CD14-positive monocyte (primary cell): ENCODE results near the gene SIDT1. TPM values are rescaled to one million over a fixed set of nuclear protein-coding genes. Genes with fewer than 3 reads are reported as not detected.

Experiments
- DNase-seq, 3 donors: peaks; one replicate each; pipeline ENCODE4 v3.0.0-alpha.2; 2011 to 2022
- H2AFZ ChIP-seq: 2 replicates; pipeline ENCODE4 v1.6.0; 2012; ENCODE audit warnings: mild to moderate bottlenecking, low read depth, low read length, inconsistent platforms; ENCODE audit not compliant: insufficient read depth, poor library complexity, severe bottlenecking
- H3K27ac ChIP-seq, 2 donors: 1 replicate in 1 of 2; 2 replicates in 1 of 2; pipeline ENCODE4 v1.5.1; 2012 to 2013; ENCODE audit warnings: low read length in 2 of 2, control low read depth in 1 of 2, inconsistent platforms in 1 of 2, low read depth in 1 of 2, mild to moderate bottlenecking in 1 of 2
- H3K27me3 ChIP-seq, 2 donors: one replicate each; pipeline versions ENCODE4 v1.6.0 to v1.6.1; 2011 to 2013; ENCODE audit warnings: low read length in 2 of 2; ENCODE audit not compliant: control insufficient read depth in 2 of 2, insufficient read depth in 2 of 2
- H3K36me3 ChIP-seq, 2 donors: replicated peaks in 1 of 2; 1 replicate in 1 of 2; 2 replicates in 1 of 2; pipeline versions ENCODE4 v1.5.1 to v1.6.1; 2012 to 2013; ENCODE audit warnings: low read length in 2 of 2, control low read depth in 1 of 2, inconsistent platforms in 1 of 2, mild to moderate bottlenecking in 1 of 2; ENCODE audit not compliant: insufficient read depth in 2 of 2, control insufficient read depth in 1 of 2
- H3K4me1 ChIP-seq, 2 donors: 1 replicate in 1 of 2; 2 replicates in 1 of 2; pipeline versions ENCODE4 v1.5.1 to v1.6.1; 2012 to 2013; ENCODE audit warnings: low read length in 2 of 2, control low read depth in 1 of 2, inconsistent platforms in 1 of 2, mild to moderate bottlenecking in 1 of 2, moderate library complexity in 1 of 2; ENCODE audit not compliant: insufficient read depth in 2 of 2, control insufficient read depth in 1 of 2
- H3K4me2 ChIP-seq: replicated peaks from 2 replicates; pipeline ENCODE3; 2012; ENCODE audit warnings: low read length, moderate library complexity, mild to moderate bottlenecking; ENCODE audit not compliant: poor library complexity, severe bottlenecking; ENCODE audit errors: extremely low read depth
- H3K4me3 ChIP-seq, 3 experiments: fragments of 200-600 bp in 1 of 3; sonication (generic) in 1 of 3; replicated peaks in 1 of 3; 1 replicate in 2 of 3; 2 replicates in 1 of 3; pipeline ENCODE4 v1.5.1; 2011 to 2013; ENCODE audit warnings: low read length in 3 of 3, mild to moderate bottlenecking in 3 of 3, control low read depth in 2 of 3, low read depth in 2 of 3, inconsistent platforms in 1 of 3, moderate library complexity in 1 of 3
- H3K79me2 ChIP-seq: 2 replicates; pipeline ENCODE4 v1.6.0; 2012; ENCODE audit warnings: mild to moderate bottlenecking, control low read depth, inconsistent platforms, low read length, moderate library complexity; ENCODE audit not compliant: insufficient read depth
- H3K9ac ChIP-seq: 2 replicates; pipeline ENCODE4 v1.6.0; 2017; ENCODE audit warnings: low read length, mild to moderate bottlenecking; ENCODE audit not compliant: insufficient read depth, poor library complexity, severe bottlenecking
- H3K9me3 ChIP-seq, 2 donors: replicated peaks in 1 of 2; 1 replicate in 1 of 2; 2 replicates in 1 of 2; pipeline versions ENCODE4 v1.5.1 to v1.6.1; 2012 to 2013; ENCODE audit warnings: low read length in 2 of 2, control low read depth in 1 of 2; ENCODE audit not compliant: control insufficient read depth in 1 of 2, insufficient read depth in 1 of 2
- H4K20me1 ChIP-seq: 2 replicates; pipeline ENCODE4 v1.6.0; 2012; ENCODE audit warnings: mild to moderate bottlenecking, low read length, control low read depth, moderate library complexity; ENCODE audit not compliant: insufficient read depth
- H3K27ac Mint-ChIP-seq, 7 donors: one replicate each; pipeline ENCODE4 v1.8.0; 2020; ENCODE audit warnings: mild to moderate bottlenecking in 7 of 7, mixed read lengths in 7 of 7, moderate library complexity in 6 of 7, inconsistent platforms in 2 of 7
- H3K27me3 Mint-ChIP-seq, 3 donors: one replicate each; pipeline ENCODE4 v1.8.0; 2021 to 2022; ENCODE audit warnings: low read depth in 3 of 3, mild to moderate bottlenecking in 3 of 3, mixed read lengths in 3 of 3, moderate library complexity in 3 of 3, inconsistent platforms in 1 of 3
- H3K36me3 Mint-ChIP-seq, 2 donors: one replicate each; pipeline ENCODE4 v1.8.0; 2020; ENCODE audit warnings: mixed read lengths in 2 of 2, inconsistent platforms in 1 of 2, mild to moderate bottlenecking in 1 of 2
- H3K4me1 Mint-ChIP-seq: one replicate; pipeline ENCODE4 v1.8.0; 2020; ENCODE audit warnings: mild to moderate bottlenecking, mixed read lengths
- H3K4me3 Mint-ChIP-seq, 2 donors: one replicate each; pipeline ENCODE4 v1.8.0; 2020; ENCODE audit warnings: mild to moderate bottlenecking in 2 of 2, mixed read lengths in 2 of 2, moderate library complexity in 1 of 2
- H3K9me3 Mint-ChIP-seq, 7 donors: one replicate each; pipeline ENCODE4 v1.8.0; 2020 to 2022; ENCODE audit warnings: mixed read lengths in 7 of 7, mild to moderate bottlenecking in 6 of 7, moderate library complexity in 6 of 7, inconsistent platforms in 2 of 7
- WGBS: methylation state at CpG from one replicate; pipeline ENCODE4 v1.1.5; 2013; ENCODE audit warnings: missing lambda C conversion rate; ENCODE audit not compliant: insufficient coverage; 5-methylcytosine and 5-hydroxymethylcytosine counted together
- intact Hi-C, 2 donors: fragments of 100-400 bp; cut with micrococcal nuclease; formaldehyde crosslinking; loops; one replicate each; pipeline versions ENCODE4 v1.15.0 to v1.15.1; 2023
- polyA plus RNA-seq, 3 donors: library from polyadenylated mRNA; depleted of rRNA in 1 of 3; unstranded in 2 of 3; stranded (reverse) in 1 of 3; fragments of 300-500 nt in 2 of 3; fragments of >200 nt in 1 of 3; fragmentation: Illumina TruSeq in 2 of 3; gene quantifications; 1 replicate in 2 of 3; 2 replicates in 1 of 3; pipeline ENCODE4 v1.2.3, GENCODE V29; 2012 to 2021
- TF ChIP-seq, protein P1 (sequence below): fragments of 200-600 bp; IDR thresholded peaks from one replicate; pipeline ENCODE4 v1.8.0; 2022; ENCODE audit warnings: antibody characterized with exemption, mild to moderate bottlenecking

Gene SIDT1
- polyA plus RNA-seq, 3 donors, result 3.2 to 7.1 (median 4.0) TPM

DNA sequence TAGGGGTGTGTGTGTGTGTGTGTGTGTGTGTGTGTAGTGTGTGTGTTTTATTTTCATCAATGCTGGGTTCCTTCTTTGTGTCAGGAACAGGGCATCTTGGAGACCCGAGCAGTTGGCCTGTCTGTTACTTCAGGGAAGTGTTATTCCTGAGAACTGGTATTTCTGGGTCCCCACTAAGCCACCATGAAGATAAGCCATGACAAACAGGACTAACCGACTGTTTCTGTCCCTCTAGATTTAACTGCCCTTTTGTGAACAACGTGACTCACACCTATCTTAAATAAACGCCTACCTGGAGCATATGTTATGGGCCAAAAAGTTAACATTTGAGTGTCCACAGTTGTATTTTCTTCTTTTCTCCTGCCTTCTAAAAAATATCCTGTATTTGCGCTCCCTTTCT, 19.5 kb downstream of the SIDT1 start:
- TF ChIP-seq, protein P1, sequence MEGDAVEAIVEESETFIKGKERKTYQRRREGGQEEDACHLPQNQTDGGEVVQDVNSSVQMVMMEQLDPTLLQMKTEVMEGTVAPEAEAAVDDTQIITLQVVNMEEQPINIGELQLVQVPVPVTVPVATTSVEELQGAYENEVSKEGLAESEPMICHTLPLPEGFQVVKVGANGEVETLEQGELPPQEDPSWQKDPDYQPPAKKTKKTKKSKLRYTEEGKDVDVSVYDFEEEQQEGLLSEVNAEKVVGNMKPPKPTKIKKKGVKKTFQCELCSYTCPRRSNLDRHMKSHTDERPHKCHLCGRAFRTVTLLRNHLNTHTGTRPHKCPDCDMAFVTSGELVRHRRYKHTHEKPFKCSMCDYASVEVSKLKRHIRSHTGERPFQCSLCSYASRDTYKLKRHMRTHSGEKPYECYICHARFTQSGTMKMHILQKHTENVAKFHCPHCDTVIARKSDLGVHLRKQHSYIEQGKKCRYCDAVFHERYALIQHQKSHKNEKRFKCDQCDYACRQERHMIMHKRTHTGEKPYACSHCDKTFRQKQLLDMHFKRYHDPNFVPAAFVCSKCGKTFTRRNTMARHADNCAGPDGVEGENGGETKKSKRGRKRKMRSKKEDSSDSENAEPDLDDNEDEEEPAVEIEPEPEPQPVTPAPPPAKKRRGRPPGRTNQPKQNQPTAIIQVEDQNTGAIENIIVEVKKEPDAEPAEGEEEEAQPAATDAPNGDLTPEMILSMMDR, result no peak
- Histone ChIP-seq H2AFZ (no peak overlapping the region), H4K20me1 (no peaks in the 10 kb centered on the region), H3K4me2 (no peak overlapping the region), H3K27me3 (no peaks in the 10 kb centered on the region), H3K36me3 (no peaks in the 10 kb centered on the region), H3K9me3 (no peaks in the 10 kb centered on the region), H3K9ac (no peak overlapping the region), H3K4me3 (no peak overlapping the region), H3K4me1 (peaks cover 0 to 2% of the 10 kb centered on the region in 2 donors), H3K27ac (no peak overlapping the region), H3K79me2 (no peaks in the 10 kb centered on the region)
- H3K4me3 Mint-ChIP-seq, result no peak overlapping the region
- H3K9me3 Mint-ChIP-seq, result peaks cover 0 to 2% (median 0%) of the 10 kb centered on the region in 7 donors
- intact Hi-C loops, result no loop called here
- DNase-seq, result no peak
- peaks cover 6% of the 10 kb centered on the region for H3K4me1 Mint-ChIP-seq
- 86% methylated on average over 1 of the region's 5 CpGs for WGBS
- H3K27me3 Mint-ChIP-seq, result peaks cover 0 to 1% (median 0%) of the 10 kb centered on the region in 3 donors
- no peak overlapping the region for H3K27ac Mint-ChIP-seq
- no peaks in the 10 kb centered on the region for H3K36me3 Mint-ChIP-seq

- H3K4me3 ChIP-seq, result no peak overlapping the region
- no peaks in the 10 kb centered on the region for H3K36me3 Mint-ChIP-seq
- H3K4me1 Mint-ChIP-seq, result peaks cover 6% of the 10 kb centered on the region
- no peaks in the 10 kb centered on the region for H3K79me2 ChIP-seq
- no CpG with 5 or more reads among the region's 3 CpGs for WGBS
- H3K9me3 ChIP-seq, result no peaks in the 10 kb centered on the region
- no peak overlapping the region for H3K4me2 ChIP-seq
- TF ChIP-seq, protein P1, result no peak
- peak in 1 of 3 donors; percentile 10 for DNase-seq
- H3K27me3 ChIP-seq, result no peaks in the 10 kb centered on the region
- H3K27ac ChIP-seq, result no peak overlapping the region
- no peaks in the 10 kb centered on the region for H3K36me3 ChIP-seq
- H4K20me1 ChIP-seq, result no peaks in the 10 kb centered on the region
- H3K9me3 Mint-ChIP-seq, result peaks cover 0 to 2% (median 0%) of the 10 kb centered on the region in 7 donors
- H2AFZ ChIP-seq, result no peak overlapping the region
- H3K4me3 Mint-ChIP-seq, result no peak overlapping the region
- H3K27me3 Mint-ChIP-seq, result peaks cover 0 to 1% (median 0%) of the 10 kb centered on the region in 3 donors
- H3K27ac Mint-ChIP-seq, result no peak overlapping the region
- intact Hi-C loops, result no loop called here
- no peak overlapping the region for H3K9ac ChIP-seq
- peaks cover 0 to 2% of the 10 kb centered on the region in 2 donors for H3K4me1 ChIP-seq
These were observed 20.5 kb downstream of the SIDT1 start for GRCh38 chr3:113552851-113553250.
